ENCODE results near the gene TUBB3. TPM values are rescaled to one million over a fixed set of nuclear protein-coding genes. Genes with fewer than 3 reads are reported as not detected.
A peak's percentile ranks its signal among the peaks of the same experiment; 100 is the strongest.
"Not testable (repeated sequence)": the region's sequence is repeated elsewhere in the genome, so short reads cannot be mapped to it uniquely, and the experiment has no call there.

TUBB3 gene
- total RNA-seq = 518 and 541 TPM in 2 replicates
- long read RNA-seq, transcript TUBB3-201 (4 exons, 1,769 nt) = major isoform, 397 of 408 reads
- long read RNA-seq, partial matches to known transcripts = 1 of 408 reads
- long read RNA-seq, other reads (novel, unspliced or antisense) = 9 of 408 reads

- TF ChIP-seq, protein P1, sequence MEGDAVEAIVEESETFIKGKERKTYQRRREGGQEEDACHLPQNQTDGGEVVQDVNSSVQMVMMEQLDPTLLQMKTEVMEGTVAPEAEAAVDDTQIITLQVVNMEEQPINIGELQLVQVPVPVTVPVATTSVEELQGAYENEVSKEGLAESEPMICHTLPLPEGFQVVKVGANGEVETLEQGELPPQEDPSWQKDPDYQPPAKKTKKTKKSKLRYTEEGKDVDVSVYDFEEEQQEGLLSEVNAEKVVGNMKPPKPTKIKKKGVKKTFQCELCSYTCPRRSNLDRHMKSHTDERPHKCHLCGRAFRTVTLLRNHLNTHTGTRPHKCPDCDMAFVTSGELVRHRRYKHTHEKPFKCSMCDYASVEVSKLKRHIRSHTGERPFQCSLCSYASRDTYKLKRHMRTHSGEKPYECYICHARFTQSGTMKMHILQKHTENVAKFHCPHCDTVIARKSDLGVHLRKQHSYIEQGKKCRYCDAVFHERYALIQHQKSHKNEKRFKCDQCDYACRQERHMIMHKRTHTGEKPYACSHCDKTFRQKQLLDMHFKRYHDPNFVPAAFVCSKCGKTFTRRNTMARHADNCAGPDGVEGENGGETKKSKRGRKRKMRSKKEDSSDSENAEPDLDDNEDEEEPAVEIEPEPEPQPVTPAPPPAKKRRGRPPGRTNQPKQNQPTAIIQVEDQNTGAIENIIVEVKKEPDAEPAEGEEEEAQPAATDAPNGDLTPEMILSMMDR (conservative IDR thresholded peaks at IDR 0.05) = no peak
- H3K9me3 Mint-ChIP-seq = no peaks in the 10 kb centered on the region
Measured at GRCh38 chr16:89922884-89923639, at the start of gene TUBB3. TSS of gene TUBB3 (plus strand) at chr16:89923342. CDS start at chr16:89923402, 60 bp downstream.

DNA sequence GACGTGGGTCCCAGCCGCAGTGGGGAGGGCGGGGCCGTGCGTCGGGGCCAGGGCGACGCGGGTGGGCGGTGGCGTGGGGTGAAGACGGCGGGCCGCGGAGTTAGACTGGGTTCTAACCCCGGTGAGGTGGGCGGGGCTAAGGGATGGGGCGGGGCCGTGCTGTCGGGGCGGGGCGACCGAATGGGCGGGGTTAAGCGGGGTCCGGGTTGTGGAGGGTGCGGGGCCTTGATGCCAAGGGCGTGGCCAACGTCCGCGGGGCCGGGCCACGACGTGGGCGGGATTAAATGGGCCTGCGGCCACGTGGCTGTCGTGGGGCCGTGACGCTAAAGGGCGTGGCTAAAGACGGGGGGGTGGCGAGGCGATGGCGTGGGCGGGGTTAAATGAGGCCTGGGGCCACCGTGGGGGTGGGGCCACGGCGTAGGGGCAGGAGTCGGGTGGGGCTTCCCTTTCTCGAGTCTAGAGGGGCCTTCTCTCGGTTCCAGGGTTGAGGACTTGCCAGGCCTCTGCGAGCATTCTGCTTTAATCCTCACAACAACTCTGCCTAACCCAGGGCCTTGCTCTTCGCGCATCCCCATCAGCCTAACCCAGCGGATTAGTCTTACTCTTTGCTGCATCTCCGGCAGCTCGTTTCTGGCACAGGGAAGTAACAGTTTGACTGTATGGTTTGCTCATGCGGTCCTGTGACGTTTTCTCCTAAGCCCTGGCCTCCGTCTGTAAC lies 49.0 kb upstream of the TUBB3 start:
- peak overlapping the region; percentile 98 for H3K27ac Mint-ChIP-seq (ENCODE audit: unreplicated experiment)
- peak; percentile 93 for DNase-seq (ENCODE audit: low read depth, low spot score)
- no peaks in the 10 kb centered on the region for H3K27me3 Mint-ChIP-seq (ENCODE audit: low read depth)
- peaks cover 6% of the 10 kb centered on the region for H3K36me3 Mint-ChIP-seq (ENCODE audit: low read depth)
- TF ChIP-seq, protein P1 (conservative IDR thresholded peaks at IDR 0.05) = no peak
- no peaks in the 10 kb centered on the region for H3K9me3 Mint-ChIP-seq
- peak overlapping the region; percentile 93 for H3K4me3 Mint-ChIP-seq
- peaks cover 22% of the 10 kb centered on the region for H3K4me1 Mint-ChIP-seq

More at GRCh38 chr16:89922884-89923639, at the start of gene TUBB3:
- no peaks in the 10 kb centered on the region for H3K36me3 Mint-ChIP-seq (ENCODE audit: low read depth)
- peaks cover 39% of the 10 kb centered on the region for H3K4me1 Mint-ChIP-seq
- peak; percentile 82 for DNase-seq (ENCODE audit: low read depth, low spot score)
- H3K27ac Mint-ChIP-seq (ENCODE audit: unreplicated experiment) = peak within 1 kb of the TSS; percentile 98
- peak within 1 kb of the TSS; percentile 98 for H3K4me3 Mint-ChIP-seq
- peaks cover 11% of the 10 kb centered on the region for H3K27me3 Mint-ChIP-seq (ENCODE audit: low read depth)

- peaks cover 13% of the 10 kb centered on the region for H3K4me1 Mint-ChIP-seq
- H3K4me3 Mint-ChIP-seq; H3K27ac Mint-ChIP-seq (ENCODE audit: unreplicated experiment); H3K27me3 Mint-ChIP-seq (ENCODE audit: low read depth); DNase-seq (ENCODE audit: low read depth, low spot score); H3K9me3 Mint-ChIP-seq: not testable (repeated sequence)
- peaks cover 13% of the 10 kb centered on the region for H3K36me3 Mint-ChIP-seq (ENCODE audit: low read depth)
Measured at GRCh38 chr16:89879123-89879522, 44.0 kb upstream of the TUBB3 start.

DNA sequence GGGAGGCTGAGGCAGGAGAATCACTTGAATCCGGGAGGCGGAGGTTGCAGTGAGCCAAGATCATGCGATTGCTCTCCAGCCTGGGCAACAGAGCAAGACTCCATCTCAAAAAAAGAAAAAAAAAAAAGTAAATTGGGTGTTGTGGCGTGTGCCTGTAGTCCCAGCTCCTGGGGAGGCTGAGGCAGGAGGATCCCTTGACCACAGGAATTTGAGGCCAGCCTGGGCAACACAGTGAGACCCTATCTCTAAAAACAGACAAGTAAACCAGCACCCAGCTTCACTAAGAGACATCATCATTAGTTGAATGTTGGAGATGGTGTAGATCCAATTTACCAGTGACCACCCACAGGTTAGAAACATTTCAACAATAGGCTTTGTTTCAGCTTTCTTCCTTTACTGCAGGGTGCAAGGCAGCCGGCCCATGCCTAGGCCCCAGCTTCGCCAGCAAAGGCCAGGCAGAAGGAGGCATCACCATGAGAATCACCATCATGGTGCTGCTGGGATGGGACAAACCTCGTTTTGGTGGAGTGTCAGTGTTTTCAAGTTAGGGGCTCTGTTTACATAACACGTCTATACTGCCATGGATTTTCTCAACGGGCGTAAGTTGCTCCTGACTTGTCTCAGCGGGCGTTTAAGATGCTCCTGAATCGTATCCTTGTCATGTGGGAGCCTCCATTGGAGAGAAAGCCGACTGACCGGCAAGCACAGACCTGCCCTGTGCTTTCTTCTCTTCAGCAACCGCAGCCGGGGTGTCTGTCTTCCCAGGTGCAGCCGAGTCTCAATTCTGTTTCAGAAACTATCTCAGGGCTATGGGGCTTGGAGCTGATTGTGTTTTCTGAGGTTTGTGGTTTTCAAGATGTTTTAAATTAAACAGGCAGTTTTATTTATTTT lies 42.4 kb upstream of the TUBB3 start:
- Mint-ChIP-seq H3K4me3 (peak overlapping the region; percentile 11), H3K9me3 (no peaks in the 10 kb centered on the region), H3K27ac (ENCODE audit: unreplicated experiment) (no peak overlapping the region), H3K36me3 (ENCODE audit: low read depth) (peaks cover 17% of the 10 kb centered on the region), H3K4me1 (no peaks in the 10 kb centered on the region), H3K27me3 (ENCODE audit: low read depth) (no peaks in the 10 kb centered on the region)
- no peak for DNase-seq (ENCODE audit: low read depth, low spot score)
- TF ChIP-seq, protein P1 (conservative IDR thresholded peaks at IDR 0.05) = no peak

GRCh38 chr16:89881368-89881730 lies 41.8 kb upstream of the TUBB3 start:
- Mint-ChIP-seq H3K36me3 (ENCODE audit: low read depth) (peaks cover 17% of the 10 kb centered on the region), H3K4me1 (no peaks in the 10 kb centered on the region), H3K27ac (ENCODE audit: unreplicated experiment) (no peak overlapping the region), H3K4me3 (no peak overlapping the region), H3K27me3 (ENCODE audit: low read depth) (no peaks in the 10 kb centered on the region), H3K9me3 (no peaks in the 10 kb centered on the region)
- TF ChIP-seq, protein P1 (conservative IDR thresholded peaks at IDR 0.05) = no peak
- no peak for DNase-seq (ENCODE audit: low read depth, low spot score)
